Stomach (tissue), 4 donors: Measurements from ENCODE around the gene MCOLN3.

Experiments
- POLR2A ChIP-seq, 4 donors: fragments of 450-650 bp; IDR thresholded peaks; one replicate each; pipeline ENCODE4 v1.6.1; 2016; ENCODE audit warnings: antibody characterized with exemption in 4 of 4, control low read depth in 2 of 4, mild to moderate bottlenecking in 1 of 4, moderate library complexity in 1 of 4
- POLR2AphosphoS5 ChIP-seq, 3 donors: sonication (generic); formaldehyde crosslinking; IDR thresholded peaks; one replicate each; pipeline ENCODE4 v1.6.1; 2016; ENCODE audit warnings: antibody characterized with exemption in 3 of 3
- TF ChIP-seq, protein P1 (sequence below), 7 experiments: fragments of 450-650 bp in 4 of 7; fragments of 200-600 bp in 3 of 7; sonication (generic) in 3 of 7; IDR thresholded peaks; one replicate each; pipeline ENCODE4 v1.5.1; 2016 to 2019; ENCODE audit warnings: antibody characterized with exemption in 7 of 7, control low read depth in 2 of 7, mild to moderate bottlenecking in 1 of 7

DNA sequence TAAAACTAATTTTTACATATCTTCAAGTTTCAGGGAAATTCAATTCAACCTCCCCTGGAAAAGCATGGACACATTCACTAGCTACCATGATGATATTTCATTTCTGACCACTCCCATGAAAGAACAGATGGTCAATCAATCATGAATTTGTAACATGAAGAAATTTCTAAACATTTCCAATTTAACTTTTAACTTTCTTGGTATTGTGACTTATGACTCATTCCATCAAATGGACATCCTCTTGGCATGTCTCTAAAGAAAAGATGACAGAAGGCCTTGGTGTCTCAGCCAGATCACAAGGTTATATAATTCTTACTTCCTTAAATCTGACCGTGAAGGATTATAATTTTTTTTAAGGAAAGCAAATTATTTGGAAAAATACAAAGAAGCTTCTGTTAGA is 10.5 kb upstream of the MCOLN3 start:
- TF ChIP-seq, protein P1, sequence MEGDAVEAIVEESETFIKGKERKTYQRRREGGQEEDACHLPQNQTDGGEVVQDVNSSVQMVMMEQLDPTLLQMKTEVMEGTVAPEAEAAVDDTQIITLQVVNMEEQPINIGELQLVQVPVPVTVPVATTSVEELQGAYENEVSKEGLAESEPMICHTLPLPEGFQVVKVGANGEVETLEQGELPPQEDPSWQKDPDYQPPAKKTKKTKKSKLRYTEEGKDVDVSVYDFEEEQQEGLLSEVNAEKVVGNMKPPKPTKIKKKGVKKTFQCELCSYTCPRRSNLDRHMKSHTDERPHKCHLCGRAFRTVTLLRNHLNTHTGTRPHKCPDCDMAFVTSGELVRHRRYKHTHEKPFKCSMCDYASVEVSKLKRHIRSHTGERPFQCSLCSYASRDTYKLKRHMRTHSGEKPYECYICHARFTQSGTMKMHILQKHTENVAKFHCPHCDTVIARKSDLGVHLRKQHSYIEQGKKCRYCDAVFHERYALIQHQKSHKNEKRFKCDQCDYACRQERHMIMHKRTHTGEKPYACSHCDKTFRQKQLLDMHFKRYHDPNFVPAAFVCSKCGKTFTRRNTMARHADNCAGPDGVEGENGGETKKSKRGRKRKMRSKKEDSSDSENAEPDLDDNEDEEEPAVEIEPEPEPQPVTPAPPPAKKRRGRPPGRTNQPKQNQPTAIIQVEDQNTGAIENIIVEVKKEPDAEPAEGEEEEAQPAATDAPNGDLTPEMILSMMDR (IDR thresholded peaks at IDR 0.05): no peak
- TF ChIP-seq POLR2A (IDR thresholded peaks at IDR 0.05) (no peak), POLR2AphosphoS5 (IDR thresholded peaks at IDR 0.05) (no peak)
